Measurements from ENCODE around the gene UBE2D2.

The UBE2D2 gene

DNA sequence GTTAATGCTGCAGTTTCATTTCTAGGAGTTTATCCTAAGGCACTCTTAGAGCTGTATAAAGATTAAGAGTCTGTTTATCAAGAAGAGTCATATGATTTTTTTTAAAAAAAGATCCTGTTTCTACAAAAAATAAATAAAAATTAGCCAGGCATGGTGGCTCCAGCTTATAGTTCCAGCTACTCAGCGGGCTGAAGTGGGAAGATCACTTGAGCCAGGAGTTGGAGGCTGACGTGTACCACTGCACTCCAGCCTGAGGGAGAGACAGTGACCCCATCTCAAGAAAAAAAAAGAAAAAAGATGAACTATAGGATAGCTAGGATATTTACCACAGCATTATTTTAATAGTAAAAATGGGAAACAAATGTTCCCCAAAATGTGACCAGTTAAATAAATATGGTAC is 3.3 kb upstream of the UBE2D2 start:
- FAIRE-seq (no peak), DNase-seq (ENCODE audit: insufficient read length, low spot score) (no peak)
- TF ChIP-seq, protein P1, sequence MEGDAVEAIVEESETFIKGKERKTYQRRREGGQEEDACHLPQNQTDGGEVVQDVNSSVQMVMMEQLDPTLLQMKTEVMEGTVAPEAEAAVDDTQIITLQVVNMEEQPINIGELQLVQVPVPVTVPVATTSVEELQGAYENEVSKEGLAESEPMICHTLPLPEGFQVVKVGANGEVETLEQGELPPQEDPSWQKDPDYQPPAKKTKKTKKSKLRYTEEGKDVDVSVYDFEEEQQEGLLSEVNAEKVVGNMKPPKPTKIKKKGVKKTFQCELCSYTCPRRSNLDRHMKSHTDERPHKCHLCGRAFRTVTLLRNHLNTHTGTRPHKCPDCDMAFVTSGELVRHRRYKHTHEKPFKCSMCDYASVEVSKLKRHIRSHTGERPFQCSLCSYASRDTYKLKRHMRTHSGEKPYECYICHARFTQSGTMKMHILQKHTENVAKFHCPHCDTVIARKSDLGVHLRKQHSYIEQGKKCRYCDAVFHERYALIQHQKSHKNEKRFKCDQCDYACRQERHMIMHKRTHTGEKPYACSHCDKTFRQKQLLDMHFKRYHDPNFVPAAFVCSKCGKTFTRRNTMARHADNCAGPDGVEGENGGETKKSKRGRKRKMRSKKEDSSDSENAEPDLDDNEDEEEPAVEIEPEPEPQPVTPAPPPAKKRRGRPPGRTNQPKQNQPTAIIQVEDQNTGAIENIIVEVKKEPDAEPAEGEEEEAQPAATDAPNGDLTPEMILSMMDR (IDR thresholded peaks at IDR 0.05; ENCODE audit: insufficient read depth, missing control alignments), result no peak

- FAIRE-seq, result no peak
- peak; percentile 33 for DNase-seq (ENCODE audit: insufficient read length, low spot score)
- TF ChIP-seq, protein P1 (IDR thresholded peaks at IDR 0.05; ENCODE audit: insufficient read depth, missing control alignments), result no peak
Observed at GRCh38 chr5:139561655-139562451, 714 bp downstream of the UBE2D2 start.

DNA sequence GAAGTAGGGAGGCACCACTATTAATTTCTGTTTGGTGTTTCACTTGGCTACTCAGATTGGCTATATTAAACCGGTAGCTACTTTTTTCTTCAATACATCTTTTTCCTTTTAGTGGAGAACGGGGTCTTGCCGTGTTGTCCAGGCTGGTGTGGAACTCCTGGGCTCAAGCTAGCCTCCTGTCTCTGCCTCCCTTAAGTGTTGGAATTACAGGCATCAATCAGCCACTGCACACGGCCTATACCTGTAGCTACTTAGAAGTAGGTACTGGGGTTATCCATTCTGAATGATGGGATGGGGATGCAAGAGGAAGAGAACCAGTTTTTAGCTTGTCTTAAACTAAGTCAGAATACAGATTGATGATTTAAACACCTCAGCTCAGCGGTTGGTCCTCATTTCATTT is 1.7 kb downstream of the UBE2D2 start:
- no peak for FAIRE-seq
- DNase-seq (ENCODE audit: insufficient read length, low spot score), result no peak
- TF ChIP-seq, protein P1 (IDR thresholded peaks at IDR 0.05; ENCODE audit: insufficient read depth, missing control alignments), result no peak

DNA sequence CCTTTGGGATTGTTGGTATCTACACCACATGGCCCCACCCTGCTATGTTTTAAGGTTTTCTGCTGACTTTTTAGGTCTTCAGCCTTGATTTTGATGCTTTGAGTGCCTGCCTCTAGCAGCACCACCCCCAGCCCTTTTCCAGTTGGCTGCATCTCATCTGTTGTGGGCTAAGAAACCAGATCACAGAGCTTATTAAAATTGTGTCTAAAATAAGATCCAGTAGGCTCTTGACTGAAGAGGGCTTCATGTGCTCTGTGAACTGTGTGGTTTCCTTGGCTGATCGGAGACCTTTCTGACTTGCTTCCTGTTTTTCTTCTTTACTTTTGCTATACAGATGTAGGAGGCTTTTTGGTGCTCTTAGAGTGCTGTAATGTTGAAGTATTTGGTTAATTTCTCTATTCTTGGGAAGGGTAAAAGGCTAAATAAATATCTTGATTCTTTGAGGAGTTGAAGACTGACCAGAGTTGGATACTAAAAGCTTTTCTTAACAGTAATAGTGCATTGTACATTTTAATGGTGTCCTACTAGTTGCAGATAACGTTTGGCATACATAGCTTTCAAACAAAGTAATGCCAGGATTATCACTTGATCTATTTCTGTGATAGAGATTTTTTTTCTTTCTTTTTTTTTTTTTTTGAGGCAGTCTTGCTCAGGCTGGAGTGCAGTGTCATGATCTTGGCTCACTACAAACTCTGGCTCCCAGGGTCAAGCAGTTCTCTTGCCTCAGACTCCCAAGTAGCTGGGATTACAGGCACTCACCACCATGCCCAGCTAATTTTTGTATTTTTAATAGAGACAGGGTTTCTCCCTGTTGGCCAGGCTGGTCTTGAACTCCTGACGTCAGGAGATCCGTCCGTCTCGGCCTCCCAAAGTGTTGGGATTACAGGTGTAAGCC is 4.5 kb downstream of the UBE2D2 start:
- DNase-seq (ENCODE audit: insufficient read length, low spot score), result no peak
- no peak for FAIRE-seq
- TF ChIP-seq, protein P1 (IDR thresholded peaks at IDR 0.05; ENCODE audit: insufficient read depth, missing control alignments), result no peak

DNA sequence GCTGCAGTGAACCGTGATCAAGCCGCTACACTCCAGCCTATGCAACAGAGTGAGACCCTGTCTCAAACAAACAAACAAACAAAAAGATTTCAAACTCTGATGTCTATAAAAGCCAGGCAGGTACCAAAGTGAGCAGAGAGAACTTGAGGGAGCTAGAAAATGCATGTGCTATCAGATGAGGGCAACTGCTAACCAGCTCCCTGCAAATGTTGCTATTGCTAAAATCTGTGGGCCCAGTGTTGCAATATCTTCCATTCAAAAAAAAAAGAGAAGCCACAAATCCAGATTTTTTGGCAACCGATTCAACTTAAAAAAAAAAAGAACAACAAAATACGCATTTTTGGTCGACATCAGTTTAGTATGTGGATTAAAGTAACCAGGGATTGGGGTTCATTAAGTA is 5.5 kb downstream of the UBE2D2 start:
- FAIRE-seq (no peak), DNase-seq (ENCODE audit: insufficient read length, low spot score) (no peak)
- TF ChIP-seq, protein P1 (IDR thresholded peaks at IDR 0.05; ENCODE audit: insufficient read depth, missing control alignments), result no peak

- DNase-seq (ENCODE audit: insufficient read length, low spot score), result no peak
- no peak for FAIRE-seq
- TF ChIP-seq, protein P1 (IDR thresholded peaks at IDR 0.05; ENCODE audit: insufficient read depth, missing control alignments), result no peak
Observed at GRCh38 chr5:139569270-139569955, 8.3 kb downstream of the UBE2D2 start.
